Measurements from ENCODE around the gene TMCO4.

- TF ChIP-seq CTCF (conservative IDR thresholded peaks at IDR 0.05 in 1 of 2, IDR thresholded peaks at IDR 0.05 in 1 of 2; ENCODE audit: low read depth in 1 of 2, low read length in 2 of 2) = no peak
- no peak for TF ChIP-seq EZH2 (IDR thresholded peaks at IDR 0.05; ENCODE audit: low read length, missing control alignments)
Measured at GRCh38 chr1:19678493-19678892, 121.2 kb downstream of the TMCO4 start.

Data from fibroblast of lung (primary cell).